Stomach (tissue), 4 donors: ENCODE results near the gene OPRL1.

Experiments
- EP300 ChIP-seq: sonication (generic); formaldehyde crosslinking; IDR thresholded peaks from one replicate; pipeline ENCODE4 v1.6.1; 2017; ENCODE audit warnings: antibody characterized with exemption
- POLR2A ChIP-seq, 4 donors: fragments of 450-650 bp; IDR thresholded peaks; one replicate each; pipeline ENCODE4 v1.6.1; 2016; ENCODE audit warnings: antibody characterized with exemption in 4 of 4, control low read depth in 2 of 4, mild to moderate bottlenecking in 1 of 4, moderate library complexity in 1 of 4
- TF ChIP-seq, protein P1 (sequence below), 7 experiments: fragments of 450-650 bp in 4 of 7; fragments of 200-600 bp in 3 of 7; sonication (generic) in 3 of 7; IDR thresholded peaks; one replicate each; pipeline ENCODE4 v1.5.1; 2016 to 2019; ENCODE audit warnings: antibody characterized with exemption in 7 of 7, control low read depth in 2 of 7, mild to moderate bottlenecking in 1 of 7

DNA sequence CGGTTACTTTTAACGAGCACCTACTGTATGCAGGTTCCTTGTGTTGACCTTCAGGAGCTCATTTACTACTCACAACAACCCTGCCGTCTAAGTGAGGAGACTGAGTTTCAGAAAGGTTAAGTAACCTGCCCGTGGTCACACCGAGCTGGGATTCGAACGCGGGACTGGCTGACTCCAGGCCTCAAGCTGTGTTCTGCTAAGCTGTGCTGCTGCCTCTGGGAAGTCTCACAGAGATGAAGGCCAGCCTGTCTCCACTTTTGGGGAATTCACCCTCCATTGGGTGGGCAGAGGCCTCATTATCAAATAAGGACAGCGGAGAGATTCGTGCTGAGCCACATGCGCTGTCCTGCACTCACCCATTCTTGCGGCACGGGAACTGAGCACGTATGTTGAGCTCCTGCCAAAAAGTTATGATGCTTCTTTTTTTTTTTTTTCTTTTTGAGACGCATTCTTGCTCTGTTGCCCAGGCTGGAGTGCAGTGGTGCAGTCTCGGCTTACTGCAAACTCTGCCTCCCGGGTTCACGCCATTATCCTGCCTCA lies 58.5 kb downstream of the OPRL1 start:
- TF ChIP-seq, protein P1, sequence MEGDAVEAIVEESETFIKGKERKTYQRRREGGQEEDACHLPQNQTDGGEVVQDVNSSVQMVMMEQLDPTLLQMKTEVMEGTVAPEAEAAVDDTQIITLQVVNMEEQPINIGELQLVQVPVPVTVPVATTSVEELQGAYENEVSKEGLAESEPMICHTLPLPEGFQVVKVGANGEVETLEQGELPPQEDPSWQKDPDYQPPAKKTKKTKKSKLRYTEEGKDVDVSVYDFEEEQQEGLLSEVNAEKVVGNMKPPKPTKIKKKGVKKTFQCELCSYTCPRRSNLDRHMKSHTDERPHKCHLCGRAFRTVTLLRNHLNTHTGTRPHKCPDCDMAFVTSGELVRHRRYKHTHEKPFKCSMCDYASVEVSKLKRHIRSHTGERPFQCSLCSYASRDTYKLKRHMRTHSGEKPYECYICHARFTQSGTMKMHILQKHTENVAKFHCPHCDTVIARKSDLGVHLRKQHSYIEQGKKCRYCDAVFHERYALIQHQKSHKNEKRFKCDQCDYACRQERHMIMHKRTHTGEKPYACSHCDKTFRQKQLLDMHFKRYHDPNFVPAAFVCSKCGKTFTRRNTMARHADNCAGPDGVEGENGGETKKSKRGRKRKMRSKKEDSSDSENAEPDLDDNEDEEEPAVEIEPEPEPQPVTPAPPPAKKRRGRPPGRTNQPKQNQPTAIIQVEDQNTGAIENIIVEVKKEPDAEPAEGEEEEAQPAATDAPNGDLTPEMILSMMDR (IDR thresholded peaks at IDR 0.05) = no peak
- TF ChIP-seq POLR2A (IDR thresholded peaks at IDR 0.05) = no peak
- TF ChIP-seq EP300 = no peak
